Erythroblast (primary cell): ENCODE data around the gene PCBP3.

Experiments used
- GATA1 ChIP-seq: IDR thresholded peaks from 2 replicates; pipeline ENCODE4 v1.6.1; 2011; ENCODE audit warnings: low read depth, mild to moderate bottlenecking, control low read depth, low read length, moderate library complexity
- POLR2A ChIP-seq: IDR thresholded peaks from 2 replicates; pipeline ENCODE4 v1.6.1; 2011; ENCODE audit warnings: mild to moderate bottlenecking, low read length

- TF ChIP-seq POLR2A, result no peak
- no peak for TF ChIP-seq GATA1
Observed at GRCh38 chr21:45800339-45801080, 157.0 kb downstream of the PCBP3 start.
